ENCODE measurements around the gene MYO6.
"Not testable (repeated sequence)": the region's sequence is repeated elsewhere in the genome, so short reads cannot be mapped to it uniquely, and the experiment has no call there.

The MYO6 gene

GRCh38 chr6:75748743-75749538 lies at the start of gene MYO6:
Gene MYO6 (plus strand): TSS chr6:75749239. CDS start chr6:75817548, 68,309 bp downstream.
- no peak for TF ChIP-seq ZNF274 (IDR thresholded peaks at IDR 0.05; ENCODE audit: low read depth, low read length)

GRCh38 chr6:75708334-75708733 lies 40.7 kb upstream of the MYO6 start:
- not testable (repeated sequence) for H3K4me3 ChIP-seq (ENCODE audit: low read length)

More at GRCh38 chr6:75748743-75749538, at the start of gene MYO6:
- peak within 1 kb of the TSS; percentile 97 for H3K4me3 ChIP-seq (ENCODE audit: low read length)

- no peak for TF ChIP-seq ZNF274 (IDR thresholded peaks at IDR 0.05; ENCODE audit: low read depth, low read length)
- H3K4me3 ChIP-seq (ENCODE audit: low read length), result no peak overlapping the region
Measured at GRCh38 chr6:75711173-75711572, 37.9 kb upstream of the MYO6 start.

GRCh38 chr6:75719133-75719532 lies 29.9 kb upstream of the MYO6 start:
- TF ChIP-seq ZNF274 (IDR thresholded peaks at IDR 0.05; ENCODE audit: low read depth, low read length), result no peak
- H3K4me3 ChIP-seq (ENCODE audit: low read length), result no peak overlapping the region

- no peak overlapping the region for H3K4me3 ChIP-seq (ENCODE audit: low read length)
- TF ChIP-seq ZNF274 (IDR thresholded peaks at IDR 0.05; ENCODE audit: low read depth, low read length), result no peak
Measured at GRCh38 chr6:75723382-75723781, 25.7 kb upstream of the MYO6 start.

GRCh38 chr6:75727206-75727605 lies 21.8 kb upstream of the MYO6 start:
- no peak for TF ChIP-seq ZNF274 (IDR thresholded peaks at IDR 0.05; ENCODE audit: low read depth, low read length)
- no peak overlapping the region for H3K4me3 ChIP-seq (ENCODE audit: low read length)

GRCh38 chr6:75731029-75731428 lies 18.0 kb upstream of the MYO6 start:
- not testable (repeated sequence) for H3K4me3 ChIP-seq (ENCODE audit: low read length)

GRCh38 chr6:75735491-75736186 lies 13.4 kb upstream of the MYO6 start:
- no peak overlapping the region for H3K4me3 ChIP-seq (ENCODE audit: low read length)
- no peak for TF ChIP-seq ZNF274 (IDR thresholded peaks at IDR 0.05; ENCODE audit: low read depth, low read length)

GRCh38 chr6:75743971-75744370 lies 5.1 kb upstream of the MYO6 start:
- no peak overlapping the region for H3K4me3 ChIP-seq (ENCODE audit: low read length)
- no peak for TF ChIP-seq ZNF274 (IDR thresholded peaks at IDR 0.05; ENCODE audit: low read depth, low read length)

- no peak for TF ChIP-seq ZNF274 (IDR thresholded peaks at IDR 0.05; ENCODE audit: low read depth, low read length)
- H3K4me3 ChIP-seq (ENCODE audit: low read length), result no peak overlapping the region
Measured at GRCh38 chr6:75745404-75745803, 3.6 kb upstream of the MYO6 start.

GRCh38 chr6:75746221-75746620 lies 2.8 kb upstream of the MYO6 start:
- no peak overlapping the region for H3K4me3 ChIP-seq (ENCODE audit: low read length)
- no peak for TF ChIP-seq ZNF274 (IDR thresholded peaks at IDR 0.05; ENCODE audit: low read depth, low read length)

GRCh38 chr6:75747152-75747992 lies 1.7 kb upstream of the MYO6 start:
- TF ChIP-seq ZNF274 (IDR thresholded peaks at IDR 0.05; ENCODE audit: low read depth, low read length), result no peak
- H3K4me3 ChIP-seq (ENCODE audit: low read length), result no peak overlapping the region

GRCh38 chr6:75748003-75748742 lies 866 bp upstream of the MYO6 start:
- H3K4me3 ChIP-seq (ENCODE audit: low read length), result peak overlapping the region; percentile 97
- no peak for TF ChIP-seq ZNF274 (IDR thresholded peaks at IDR 0.05; ENCODE audit: low read depth, low read length)

GRCh38 chr6:75751443-75751842 lies 2.4 kb downstream of the MYO6 start:
- no peak overlapping the region for H3K4me3 ChIP-seq (ENCODE audit: low read length)

More at GRCh38 chr6:75751443-75751842, 2.4 kb downstream of the MYO6 start:
- TF ChIP-seq ZNF274 (IDR thresholded peaks at IDR 0.05; ENCODE audit: low read depth, low read length), result no peak

Data from GM08714 (cell line).